HCT116 (cell line): ENCODE results near the gene TMEM119. TPM values are rescaled to one million over a fixed set of nuclear protein-coding genes. Genes with fewer than 3 reads are reported as not detected.

Source experiments
- ATAC-seq: fragments of 200-7000 bp; cut with Tn5 transposase; 2 replicates; pipeline ENCODE4 v1.9.1; 2020; ENCODE audit warnings: mild to moderate bottlenecking, moderate library complexity
- BruUV-seq: library from RNA; stranded (reverse); fragments of 400-500 nt; replicated peaks from 2 replicates; lab custom pipeline; 2021; lab: Mats Ljungman, UMichigan
- CTCF ChIA-PET: fragments of 300-600 bp; sonication (Branson Sonifier 250); formaldehyde crosslinking; loops from one replicate; lab custom pipeline; 2021; ENCODE audit warnings: antibody characterized with exemption; lab: Charles Lee
- POLR2A ChIA-PET: fragments of 300-600, 350-600 bp; sonication (Branson Sonifier 250); formaldehyde crosslinking; loops from one replicate; lab custom pipeline; 2021; ENCODE audit warnings: antibody characterized with exemption; lab: Charles Lee
- RAD21 ChIA-PET, 2 experiments: fragments of 300-600 bp; sonication (Branson Sonifier 250); formaldehyde crosslinking; loops; one replicate each; lab custom pipeline; 2023; ENCODE audit warnings: low total read pairs in 2 of 2; ENCODE audit not compliant: uncharacterized antibody in 2 of 2, unreplicated experiment in 2 of 2, low non-redundant PET in 1 of 2; lab: Charles Lee
- DNase-seq: peaks from one replicate; pipeline ENCODE4 v3.0.0-alpha.2; 2010; ENCODE audit warnings: low read depth, low spot score
- H2AFZ ChIP-seq: fragments of 200-600 bp; shearing (Covaris generic), sonication (generic); 2 replicates; pipeline ENCODE4 v1.6.1; 2017; ENCODE audit warnings: low read depth, mixed run types, mixed read lengths, antibody characterized with exemption, low read length; ENCODE audit not compliant: poor library complexity, severe bottlenecking
- H3K27ac ChIP-seq: 2 replicates; pipeline ENCODE4 v1.5.1; 2012; ENCODE audit warnings: low read depth, low read length
- H3K27me3 ChIP-seq: fragments of 200-600 bp; sonication (generic); 2 replicates; pipeline ENCODE4 v1.6.1; 2016; ENCODE audit warnings: mixed run types, low read length, mixed read lengths; ENCODE audit not compliant: insufficient read depth
- H3K36me3 ChIP-seq, 2 experiments: fragments of 200-500 bp in 1 of 2; fragments of 200-600 bp in 1 of 2; sonication (Bioruptor generic) in 1 of 2; sonication (generic) in 1 of 2; 2 replicates each; pipeline versions ENCODE4 v1.5.1 to v1.6.1; 2014 to 2016; ENCODE audit warnings: low read length in 2 of 2, inconsistent platforms in 1 of 2, mixed read lengths in 1 of 2, mixed run types in 1 of 2; ENCODE audit not compliant: insufficient read depth in 2 of 2, control insufficient read depth in 1 of 2
- H3K4me1 ChIP-seq, 2 experiments: fragments of 200-600 bp in 1 of 2; sonication (generic) in 1 of 2; 2 replicates each; pipeline versions ENCODE4 v1.5.1 to v1.6.1; 2012 to 2017; ENCODE audit warnings: low read length in 2 of 2, inconsistent platforms in 1 of 2, mild to moderate bottlenecking in 1 of 2, mixed read lengths in 1 of 2, mixed run types in 1 of 2, moderate library complexity in 1 of 2; ENCODE audit not compliant: insufficient read depth in 2 of 2, control insufficient read depth in 1 of 2
- H3K4me2 ChIP-seq: fragments of 200-600 bp; sonication (generic); 2 replicates; pipeline ENCODE4 v1.6.1; 2017; ENCODE audit warnings: mixed run types, low read length, mixed read lengths
- H3K4me3 ChIP-seq, 2 experiments: fragments of 200-600 bp in 1 of 2; sonication (generic) in 1 of 2; replicated peaks in 1 of 2; 2 replicates each; pipeline ENCODE4 v1.5.1; 2011 to 2016; ENCODE audit warnings: low read length in 2 of 2, control low read depth in 1 of 2, low read depth in 1 of 2, mild to moderate bottlenecking in 1 of 2, mixed read lengths in 1 of 2, mixed run types in 1 of 2
- H3K79me2 ChIP-seq: fragments of 200-600 bp; sonication (generic); 2 replicates; pipeline ENCODE4 v1.6.1; 2017; ENCODE audit warnings: mild to moderate bottlenecking, mixed run types, low read length, moderate library complexity, mixed read lengths; ENCODE audit not compliant: insufficient read depth
- H3K9ac ChIP-seq: fragments of 200-600 bp; sonication (generic); 2 replicates; pipeline ENCODE4 v1.6.1; 2016; ENCODE audit warnings: low read length, mixed read lengths
- H3K9me2 ChIP-seq: fragments of 200-600 bp; sonication (generic), shearing (Covaris generic); 2 replicates; pipeline ENCODE4 v1.6.1; 2017; ENCODE audit warnings: mixed run types, mild to moderate bottlenecking, moderate library complexity; ENCODE audit not compliant: insufficient read depth
- H3K9me3 ChIP-seq, 2 experiments: fragments of 200-500 bp in 1 of 2; fragments of 200-600 bp in 1 of 2; sonication (Bioruptor generic) in 1 of 2; sonication (generic) in 1 of 2; 2 replicates each; pipeline ENCODE4 v1.6.1; 2014 to 2017; ENCODE audit warnings: low read length in 2 of 2, mixed read lengths in 2 of 2, inconsistent platforms in 1 of 2, low read depth in 1 of 2, mild to moderate bottlenecking in 1 of 2, mixed run types in 1 of 2, moderate library complexity in 1 of 2; ENCODE audit not compliant: control insufficient read depth in 1 of 2, insufficient read depth in 1 of 2
- H4K20me1 ChIP-seq: fragments of 200-600 bp; sonication (generic), shearing (Covaris generic); 2 replicates; pipeline ENCODE4 v1.6.1; 2017; ENCODE audit warnings: mixed run types, mild to moderate bottlenecking, moderate library complexity; ENCODE audit not compliant: insufficient read depth
- ATF3 ChIP-seq: IDR thresholded peaks from 2 replicates; pipeline ENCODE4 v1.6.1; 2012
- CBX3 ChIP-seq: IDR thresholded peaks from 2 replicates; pipeline ENCODE4 v1.6.1; 2012; ENCODE audit warnings: low read depth
- ELF1 ChIP-seq: IDR thresholded peaks from 2 replicates; pipeline ENCODE4 v1.6.1; 2012; ENCODE audit warnings: low read depth, borderline replicate concordance
- EZH2 ChIP-seq: fragments of 200-600 bp; sonication (generic); IDR thresholded peaks from 2 replicates; pipeline ENCODE4 v1.6.1; 2017; ENCODE audit warnings: antibody characterized with exemption, mixed run types
- EZH2phosphoT487 ChIP-seq: fragments of 200-600 bp; IDR thresholded peaks from 2 replicates; pipeline ENCODE4 v1.6.1; 2018; ENCODE audit warnings: antibody characterized with exemption, borderline replicate concordance
- POLR2AphosphoS5 ChIP-seq: IDR thresholded peaks from 2 replicates; pipeline ENCODE4 v1.6.1; 2011; ENCODE audit warnings: mild to moderate bottlenecking, low read depth, low read length, moderate library complexity
- REST ChIP-seq: IDR thresholded peaks from 2 replicates; pipeline ENCODE4 v1.6.1; 2012; ENCODE audit warnings: low read depth
- SRF ChIP-seq: IDR thresholded peaks from 2 replicates; pipeline ENCODE4 v1.6.1; 2012; ENCODE audit warnings: low read depth
- TCF7L2 ChIP-seq: IDR thresholded peaks from 2 replicates; pipeline ENCODE4 v1.7.0; 2011; ENCODE audit warnings: borderline replicate concordance, inconsistent platforms; ENCODE audit not compliant: insufficient read depth, insufficient read length; ENCODE audit errors: extremely low read depth
- YY1 ChIP-seq: IDR thresholded peaks from 2 replicates; pipeline ENCODE4 v1.6.1; 2011; ENCODE audit warnings: low read length, low read depth, moderate library complexity, mild to moderate bottlenecking; ENCODE audit not compliant: insufficient replicate concordance; ENCODE audit errors: extremely low read depth
- intact Hi-C: fragments of 100-400 bp; cut with micrococcal nuclease; formaldehyde crosslinking; loops from 2 replicates; pipeline ENCODE4 v1.10.0; 2022
- total RNA-seq: library from RNA; stranded (reverse); gene quantifications from one replicate; pipeline ENCODE4 v1.2.1, GENCODE V29; 2021; ENCODE audit not compliant: unreplicated experiment

Gene TMEM119
- total RNA-seq, 1 experiment from 2014 or later: not detected

- Histone ChIP-seq H2AFZ (no peak overlapping the region), H3K36me3 (peaks cover 0 to 4% of the 10 kb centered on the region in 2 experiments; a peak in 1 of 4 replicates), H3K4me1 (peaks cover 46 to 67% of the 10 kb centered on the region in 2 experiments), H3K27me3 (no peaks in the 10 kb centered on the region), H3K4me2 (peak overlapping the region; percentile 47), H3K9ac (no peak overlapping the region), H3K9me3 (no peaks in the 10 kb centered on the region), H3K27ac (no peak overlapping the region), H4K20me1 (no peaks in the 10 kb centered on the region), H3K4me3 (no peak overlapping the region), H3K79me2 (no peaks in the 10 kb centered on the region), H3K9me2 (no peaks in the 10 kb centered on the region)
- no TSS peak for BruUV-seq
- peak; percentile 23 for ATAC-seq
- ChIA-PET RAD21 (interaction anchor here in 1 of 2 experiments (0.9 kb wide), 1 partner anchor 197 kb away, joined by 3 read pairs; no protein-coding TSS in a partner anchor), CTCF (interaction anchor here (1.3 kb wide), 1 partner anchor 163 kb away, joined by 3 read pairs; no protein-coding TSS in a partner anchor)
- DNase-seq: no peak
- intact Hi-C loops: no loop called here
- peak; percentile 14; the same call in 1 of the 2 replicates for TF ChIP-seq POLR2AphosphoS5
- TF ChIP-seq ELF1: no peak
- no peak for TF ChIP-seq ATF3
- TF ChIP-seq EZH2phosphoT487: no peak
- TF ChIP-seq, all 23 proteins: peak for 1
- POLR2A ChIA-PET: no interaction called here
Observed at GRCh38 chr12:108640802-108641445, 43.0 kb upstream of the TMEM119 start.

- Histone ChIP-seq H3K27ac (no peak overlapping the region), H2AFZ (no peak overlapping the region), H3K9me3 (no peaks in the 10 kb centered on the region), H3K27me3 (no peaks in the 10 kb centered on the region), H3K4me2 (0 out of 2 replicates have a peak overlapping the region, but pooled peaks have one; percentile 47), H3K36me3 (no peaks in the 10 kb centered on the region), H3K79me2 (no peaks in the 10 kb centered on the region), H3K4me3 (no peak overlapping the region), H3K9me2 (no peaks in the 10 kb centered on the region), H3K4me1 (peaks cover 36 to 54% of the 10 kb centered on the region in 2 experiments), H3K9ac (no peak overlapping the region), H4K20me1 (no peaks in the 10 kb centered on the region)
- ATAC-seq: no peak
- intact Hi-C loops: no loop called here
- no peak for TF ChIP-seq EZH2phosphoT487
- no peak for TF ChIP-seq SRF
- no peak for TF ChIP-seq TCF7L2
- TF ChIP-seq EZH2: no peak
- TF ChIP-seq REST: no peak
- no peak for TF ChIP-seq CBX3
- TF ChIP-seq YY1: no peak
- DNase-seq: no peak
- CTCF ChIA-PET: interaction anchor here (0.5 kb wide), 1 partner anchor 143 kb away, joined by 3 read pairs; no protein-coding TSS in a partner anchor
- RAD21 ChIA-PET: no interaction called here
- POLR2A ChIA-PET: no interaction called here
- BruUV-seq: no TSS peak
Observed at GRCh38 chr12:108638997-108639822, 41.3 kb upstream of the TMEM119 start.
